Measurements from ENCODE around the gene ZBTB20.

GRCh38 chr3:114789803-114790202 is 357.3 kb downstream of the ZBTB20 start:
- TF ChIP-seq CTCF (conservative IDR thresholded peaks at IDR 0.05) = no peak
- TF ChIP-seq EZH2 (IDR thresholded peaks at IDR 0.05; ENCODE audit: low read depth) = no peak

Measured in PC-9 (cell line).